Spleen (tissue), 11 donors: ENCODE data around the gene TP53. TPM values are rescaled to one million over a fixed set of nuclear protein-coding genes. Genes with fewer than 3 reads are reported as not detected.
"Not testable (repeated sequence)": the region's sequence is repeated elsewhere in the genome, so short reads cannot be mapped to it uniquely, and the experiment has no call there.

Source experiments
- DNase-seq: peaks from one replicate; pipeline ENCODE4 v3.0.0-alpha.2; 2020
- H3K27ac ChIP-seq, 8 donors: fragments of 200-600 bp; sonication (generic) in 7 of 8; 1 replicate in 4 of 8; 2 replicates in 4 of 8; pipeline versions ENCODE4 v1.5.0 to v1.8.0; 2016 to 2021; ENCODE audit warnings: inconsistent platforms in 4 of 8, mild to moderate bottlenecking in 4 of 8, moderate library complexity in 1 of 8
- H3K27me3 ChIP-seq, 7 donors: fragments of 200-600 bp; sonication (generic) in 6 of 7; replicated peaks in 1 of 7; 1 replicate in 4 of 7; 2 replicates in 3 of 7; pipeline versions ENCODE4 v1.5.0 to v1.8.0; 2016 to 2021; ENCODE audit warnings: inconsistent platforms in 3 of 7, mild to moderate bottlenecking in 1 of 7
- H3K36me3 ChIP-seq, 6 donors: fragments of 200-600 bp; sonication (generic) in 5 of 6; 1 replicate in 4 of 6; 2 replicates in 2 of 6; pipeline versions ENCODE4 v1.5.0 to v1.8.0; 2016 to 2021; ENCODE audit warnings: inconsistent platforms in 2 of 6
- H3K4me1 ChIP-seq, 6 donors: fragments of 200-600 bp; sonication (generic) in 5 of 6; 1 replicate in 3 of 6; 2 replicates in 3 of 6; pipeline versions ENCODE4 v1.5.0 to v1.8.0; 2016 to 2021; ENCODE audit warnings: inconsistent platforms in 3 of 6
- H3K4me3 ChIP-seq, 8 donors: fragments of 200-600 bp; sonication (generic) in 7 of 8; 1 replicate in 4 of 8; 2 replicates in 4 of 8; pipeline versions ENCODE4 v1.5.0 to v1.8.0; 2016 to 2021; ENCODE audit warnings: inconsistent platforms in 4 of 8, mild to moderate bottlenecking in 4 of 8, moderate library complexity in 2 of 8
- H3K9me3 ChIP-seq, 8 donors: fragments of 200-600 bp; sonication (generic) in 7 of 8; 1 replicate in 4 of 8; 2 replicates in 4 of 8; pipeline versions ENCODE4 v1.5.0 to v1.8.0; 2016 to 2021; ENCODE audit warnings: inconsistent platforms in 4 of 8
- CTCF ChIP-seq, 11 experiments: fragments of 200-600 bp in 7 of 11; fragments of 450-650 bp in 4 of 11; sonication (generic) in 4 of 11; IDR thresholded peaks in 8 of 11; conservative IDR thresholded peaks in 3 of 11; 1 replicate in 7 of 11; 2 replicates in 4 of 11; pipeline versions ENCODE4 v1.4.0 to v1.8.0; 2016 to 2021; ENCODE audit warnings: antibody characterized with exemption in 11 of 11, inconsistent platforms in 4 of 11, mild to moderate bottlenecking in 1 of 11
- POLR2A ChIP-seq, 3 donors: fragments of 450-650 bp; IDR thresholded peaks; one replicate each; pipeline ENCODE4 v1.5.1; 2017; ENCODE audit warnings: antibody characterized with exemption in 3 of 3, mild to moderate bottlenecking in 1 of 3
- POLR2AphosphoS5 ChIP-seq, 3 donors: sonication (generic); formaldehyde crosslinking; IDR thresholded peaks; one replicate each; pipeline ENCODE4 v1.5.1; 2017; ENCODE audit warnings: antibody characterized with exemption in 3 of 3
- WGBS, 5 donors: extraction: QIAGEN DNeasy Blood & Tissue Kit in 3 of 5; methylation state at CpG; one replicate each; pipeline versions ENCODE4 v1.1.5 to v1.1.7; 2013 to 2018; 5-methylcytosine and 5-hydroxymethylcytosine counted together
- intact Hi-C: fragments of 100-400 bp; cut with DNase I; formaldehyde crosslinking; loops from one replicate; pipeline ENCODE4 v1.15.0; 2023; ENCODE audit warnings: low total_unique reads
- polyA plus RNA-seq, 3 donors: library from polyadenylated mRNA; stranded (reverse); fragments of 200-250 nt; gene quantifications; one replicate each; pipeline ENCODE4 v1.2.1, GENCODE V29; 2013
- total RNA-seq, 7 donors: library from RNA; depleted of rRNA in 3 of 7; stranded (reverse); fragments of >200 nt in 3 of 7; fragmentation: NEBNext Ultra II Directional in 4 of 7; extraction: Animal tissue kit (Norgen Biotek cat#: 25700) in 4 of 7; gene quantifications; one replicate each; pipeline versions ENCODE4 v1.1.0 to v1.2.1, GENCODE V29; 2016 to 2021
- donor health status: healthy with polysubstance abuse.
- donor health status: DM: no; HTN: no; CAD: no; lungs with moderate emphysema.
- donor health status: DM: no; HTN: no; CAD: no.
- donor health status: Bipolar disorder and iron deficiency.
- donor health status: healthy.
- donor health status: DM: no; HTN: no; CAD: no.
- donor health status: DM: yes; HTN: yes; CAD: no.

Gene TP53
- total and polyA plus RNA-seq, 10 donors: 33.6 to 83.9 (median 44.9) TPM

GRCh38 chr17:7627250-7628121, 59.8 kb downstream of the TP53 start, which contains the start of gene SAT2:
TSS of gene SAT2 (minus strand) at chr17:7627821. CDS start at chr17:7627635, 186 bp downstream.
- DNase-seq: peak; percentile 96

GRCh38 chr17:7626956-7627249, 60.4 kb downstream of the TP53 start:
- Histone ChIP-seq H3K4me1 (peaks cover 9 to 28% (median 19%) of the 10 kb centered on the region in 6 donors), H3K4me3 (peak overlapping the region; percentile 52 to 84 (median 58)), H3K27ac (peak overlapping the region; percentile 82 to 97 (median 91)), H3K9me3 (no peaks in the 10 kb centered on the region), H3K36me3 (peaks cover 0 to 14% (median 0%) of the 10 kb centered on the region in 6 donors), H3K27me3 (no peaks in the 10 kb centered on the region)
- no peak for DNase-seq
- intact Hi-C loops: loop anchor here (10.0 kb wide), 1 partner anchor 58 kb away; the partner anchor contains the start of genes TP53 and WRAP53
- TF ChIP-seq POLR2AphosphoS5 (IDR thresholded peaks at IDR 0.05): no peak
- no peak for TF ChIP-seq POLR2A (IDR thresholded peaks at IDR 0.05)
- TF ChIP-seq CTCF (IDR thresholded peaks at IDR 0.05 in 8 of 11, conservative IDR thresholded peaks at IDR 0.05 in 3 of 11): no peak
- 23 to 33% (median 32%) methylated on average over 6 of the region's 6 CpGs for WGBS, 5 donors

More at GRCh38 chr17:7627250-7628121, 59.8 kb downstream of the TP53 start, which contains the start of gene SAT2:
- WGBS, 5 donors: 0 to 2% (median 1%) methylated on average over 32 to 54 of the region's 54 CpGs
- peaks cover 0 to 14% (median 0%) of the 10 kb centered on the region in 6 donors for H3K36me3 ChIP-seq
- H3K9me3 ChIP-seq: no peaks in the 10 kb centered on the region
- H3K27ac ChIP-seq: peak within 1 kb of the TSS; percentile 82 to 97 (median 91)
- no peaks in the 10 kb centered on the region for H3K27me3 ChIP-seq
- intact Hi-C loops: loop anchor here (10.0 kb wide), 1 partner anchor 57 kb away; the partner anchor contains the start of genes TP53 and WRAP53
- H3K4me1 ChIP-seq: peaks cover 9 to 29% (median 19%) of the 10 kb centered on the region in 6 donors
- peak within 1 kb of the TSS; percentile 52 to 84 (median 58) for H3K4me3 ChIP-seq
- TF ChIP-seq CTCF (IDR thresholded peaks at IDR 0.05 in 8 of 11, conservative IDR thresholded peaks at IDR 0.05 in 3 of 11) (no peak), POLR2AphosphoS5 (IDR thresholded peaks at IDR 0.05) (peak; percentile 90 to 91 (median 91)), POLR2A (IDR thresholded peaks at IDR 0.05) (peak in 2 of 3 donors; percentile 8 to 68)

GRCh38 chr17:7626307-7626706, 61.0 kb downstream of the TP53 start:
- DNase-seq: no peak
- H3K4me3 ChIP-seq: peak overlapping the region in 5 of 8 donors; percentile 56 to 84 (median 58)
- WGBS, 5 donors: 52 to 75% (median 64%) methylated on average over 7 of the region's 7 CpGs

GRCh38 chr17:7625749-7626148, 61.5 kb downstream of the TP53 start:
- WGBS, 5 donors: 95 to 98% (median 97%) methylated on average over 16 of the region's 16 CpGs
- not testable (repeated sequence) for H3K9me3 ChIP-seq, DNase-seq, H3K27me3 ChIP-seq, H3K4me3 ChIP-seq
- Histone ChIP-seq H3K27ac (peak overlapping the region in 4 of 8 donors; percentile 91 to 97 (median 92)), H3K4me1 (peaks cover 9 to 28% (median 19%) of the 10 kb centered on the region in 6 donors), H3K36me3 (peaks cover 0 to 14% (median 0%) of the 10 kb centered on the region in 6 donors)
- intact Hi-C loops: loop anchor here (10.0 kb wide), 1 partner anchor 59 kb away; the partner anchor contains the start of genes TP53 and WRAP53

More at GRCh38 chr17:7626307-7626706, 61.0 kb downstream of the TP53 start:
- TF ChIP-seq POLR2AphosphoS5 (IDR thresholded peaks at IDR 0.05) (peak in 2 of 3 donors; percentile 29 to 35), POLR2A (IDR thresholded peaks at IDR 0.05) (no peak), CTCF (IDR thresholded peaks at IDR 0.05 in 8 of 11, conservative IDR thresholded peaks at IDR 0.05 in 3 of 11) (no peak)
- Histone ChIP-seq H3K27ac (peak overlapping the region in 7 of 8 donors; percentile 82 to 97 (median 91)), H3K36me3 (peaks cover 0 to 14% (median 0%) of the 10 kb centered on the region in 6 donors), H3K27me3 (no peaks in the 10 kb centered on the region), H3K9me3 (no peaks in the 10 kb centered on the region), H3K4me1 (peaks cover 9 to 28% (median 19%) of the 10 kb centered on the region in 6 donors)
- intact Hi-C loops: loop anchor here (10.0 kb wide), 1 partner anchor 58 kb away; the partner anchor contains the start of genes TP53 and WRAP53
